Measurements from ENCODE around the gene PBX4.
A peak's percentile ranks its signal among the peaks of the same experiment; 100 is the strongest.

PBX4 gene

GRCh38 chr19:19538061-19538784, 80.3 kb downstream of the PBX4 start, which contains the start of gene CILP2:
Gene CILP2 (plus strand): TSS chr19:19538265. CDS start chr19:19538350, 85 bp downstream.
- DNase-seq: no peak

GRCh38 chr19:19537075-19538048, 81.1 kb downstream of the PBX4 start:
- DNase-seq: no peak

GRCh38 chr19:19535311-19536191, 82.9 kb downstream of the PBX4 start:
- DNase-seq: no peak

- no peak for DNase-seq
These were observed 83.8 kb downstream of the PBX4 start for GRCh38 chr19:19534556-19535265.

- no peak for DNase-seq
These were observed 84.6 kb downstream of the PBX4 start for GRCh38 chr19:19533841-19534240.

GRCh38 chr19:19532806-19533701, 85.4 kb downstream of the PBX4 start:
- no peak for DNase-seq

- DNase-seq: peak; percentile 37
These were observed 86.3 kb downstream of the PBX4 start for GRCh38 chr19:19531951-19532805.

- no peak for DNase-seq
These were observed 87.6 kb downstream of the PBX4 start for GRCh38 chr19:19530889-19531288.

GRCh38 chr19:19530423-19530804, 88.1 kb downstream of the PBX4 start:
- no peak for DNase-seq

- DNase-seq: no peak
These were observed 88.6 kb downstream of the PBX4 start for GRCh38 chr19:19529783-19530422.

GRCh38 chr19:19528721-19529490, 89.6 kb downstream of the PBX4 start, which contains the start of gene YJEFN3:
Gene YJEFN3 (plus strand): TSS chr19:19528911. CDS start chr19:19528933, 22 bp downstream.
- DNase-seq: no peak

GRCh38 chr19:19527674-19528625, 90.5 kb downstream of the PBX4 start:
- no peak for DNase-seq

GRCh38 chr19:19527371-19527656, 91.2 kb downstream of the PBX4 start:
- DNase-seq: no peak

GRCh38 chr19:19526581-19527370, 91.7 kb downstream of the PBX4 start:
- no peak for DNase-seq

- DNase-seq: no peak
These were observed 92.7 kb downstream of the PBX4 start for GRCh38 chr19:19525611-19526380.

GRCh38 chr19:19524053-19524452, 94.4 kb downstream of the PBX4 start:
- no peak for DNase-seq
